OCI-LY7 (cell line): ENCODE measurements around the gene MAGI1.
A peak's percentile ranks its signal among the peaks of the same experiment; 100 is the strongest.

Experiments
- CTCF ChIP-seq: fragments of 200-600 bp; sonication (generic); conservative IDR thresholded peaks from 2 replicates; pipeline ENCODE4 v1.5.1; 2014; ENCODE audit warnings: mild to moderate bottlenecking, antibody characterized with exemption, low read length, moderate library complexity, mixed read lengths
- EZH2phosphoT487 ChIP-seq: fragments of 200-600 bp; sonication (generic); IDR thresholded peaks from 2 replicates; pipeline ENCODE4 v1.6.1; 2018; ENCODE audit warnings: low read depth, borderline replicate concordance, mild to moderate bottlenecking, mixed run types, antibody characterized with exemption, low read length, moderate library complexity, mixed read lengths

- TF ChIP-seq CTCF (peak; percentile 54), EZH2phosphoT487 (no peak)
Observed at GRCh38 chr3:65436580-65436979, 602.1 kb downstream of the MAGI1 start.
